ENCODE data around the gene FBLN2. TPM values are rescaled to one million over a fixed set of nuclear protein-coding genes. Genes with fewer than 3 reads are reported as not detected.

FBLN2 gene
- total RNA-seq, 4 donors from 2014 or later: 20.6 to 51.2 (median 32.8) TPM

- Histone ChIP-seq H3K27ac (no peak overlapping the region), H3K36me3 (peaks cover 0 to 18% (median 0%) of the 10 kb centered on the region in 3 donors), H3K4me3 (no peak overlapping the region), H3K27me3 (no peaks in the 10 kb centered on the region), H3K9me3 (no peaks in the 10 kb centered on the region), H3K4me1 (no peaks in the 10 kb centered on the region)
- DNase-seq: peak in 1 of 3 donors; percentile 34
- no peak for TF ChIP-seq POLR2A (IDR thresholded peaks at IDR 0.05)
- no peak for TF ChIP-seq CTCF (IDR thresholded peaks at IDR 0.05)
Measured at GRCh38 chr3:13501958-13502790, 46.8 kb upstream of the FBLN2 start.

- DNase-seq: no peak
- Histone ChIP-seq H3K36me3 (peaks cover 0 to 18% (median 0%) of the 10 kb centered on the region in 3 donors), H3K27ac (no peak overlapping the region), H3K9me3 (no peaks in the 10 kb centered on the region), H3K4me1 (no peaks in the 10 kb centered on the region), H3K4me3 (no peak overlapping the region), H3K27me3 (no peaks in the 10 kb centered on the region)
- no peak for TF ChIP-seq CTCF (IDR thresholded peaks at IDR 0.05)
- TF ChIP-seq POLR2A (IDR thresholded peaks at IDR 0.05): no peak
Measured at GRCh38 chr3:13502791-13503060, 46.2 kb upstream of the FBLN2 start.

- no peaks in the 10 kb centered on the region for H3K9me3 ChIP-seq
- no peaks in the 10 kb centered on the region for H3K4me1 ChIP-seq
- H3K36me3 ChIP-seq: peaks cover 0 to 18% (median 0%) of the 10 kb centered on the region in 3 donors
- no peaks in the 10 kb centered on the region for H3K27me3 ChIP-seq
- H3K27ac ChIP-seq: no peak overlapping the region
- DNase-seq: peak in 1 of 3 donors; percentile 37
- TF ChIP-seq CTCF (IDR thresholded peaks at IDR 0.05) (no peak), POLR2A (IDR thresholded peaks at IDR 0.05) (no peak)
- H3K4me3 ChIP-seq: no peak overlapping the region
Measured at GRCh38 chr3:13504161-13504831, 44.6 kb upstream of the FBLN2 start.

- Histone ChIP-seq H3K36me3 (peaks cover 0 to 14% (median 0%) of the 10 kb centered on the region in 3 donors), H3K27ac (no peak overlapping the region), H3K27me3 (no peaks in the 10 kb centered on the region), H3K9me3 (no peaks in the 10 kb centered on the region), H3K4me3 (no peak overlapping the region), H3K4me1 (no peaks in the 10 kb centered on the region)
- no peak for TF ChIP-seq POLR2A (IDR thresholded peaks at IDR 0.05)
- TF ChIP-seq CTCF (IDR thresholded peaks at IDR 0.05): no peak
- DNase-seq: peak in 1 of 3 donors; percentile 32
Measured at GRCh38 chr3:13505147-13506130, 43.5 kb upstream of the FBLN2 start.

DNA sequence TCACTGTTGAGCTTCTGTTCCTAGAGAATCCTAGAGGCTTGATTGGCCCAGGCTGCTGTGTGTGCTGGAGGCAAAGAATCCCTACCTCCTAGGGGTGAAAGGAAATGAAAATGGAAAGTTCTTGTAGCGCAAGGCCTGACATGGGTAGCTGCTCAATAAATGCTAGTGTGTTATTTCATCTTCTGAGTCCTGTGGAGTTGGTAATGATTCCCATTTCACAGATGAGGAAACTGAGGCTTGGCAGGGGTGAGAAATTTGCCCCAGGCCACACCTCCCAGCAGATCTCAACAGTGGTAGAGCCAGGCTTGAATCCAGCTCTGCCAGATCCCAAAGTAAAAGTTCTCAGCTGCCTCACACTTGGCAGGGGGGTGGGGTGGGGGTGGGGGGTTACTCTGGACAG, 42.7 kb upstream of the FBLN2 start:
- H3K4me1 ChIP-seq: no peaks in the 10 kb centered on the region
- TF ChIP-seq CTCF (IDR thresholded peaks at IDR 0.05): no peak
- TF ChIP-seq POLR2A (IDR thresholded peaks at IDR 0.05): no peak
- no peaks in the 10 kb centered on the region for H3K27me3 ChIP-seq
- no peak overlapping the region for H3K4me3 ChIP-seq
- DNase-seq: no peak
- peaks cover 0 to 13% (median 0%) of the 10 kb centered on the region in 3 donors for H3K36me3 ChIP-seq
- no peak overlapping the region for H3K27ac ChIP-seq
- H3K9me3 ChIP-seq: no peaks in the 10 kb centered on the region

Data from Peyer's patch (tissue), 4 donors.